Stimulated activated CD4-positive, alpha-beta T cell treated with anti-CD3 and anti-CD28 coated beads, TNF-alpha, amount 100 ng/mL, for 4 hours (primary cell): ENCODE results near the gene P2RX4.
"Not testable (repeated sequence)": the region's sequence is repeated elsewhere in the genome, so short reads cannot be mapped to it uniquely, and the experiment has no call there.

ENCODE experiments used
- DNase-seq, 3 experiments: peaks; one replicate each; pipeline ENCODE4 v3.0.0-alpha.2; 2020; ENCODE audit warnings: low read depth in 3 of 3

P2RX4 gene, protein sequence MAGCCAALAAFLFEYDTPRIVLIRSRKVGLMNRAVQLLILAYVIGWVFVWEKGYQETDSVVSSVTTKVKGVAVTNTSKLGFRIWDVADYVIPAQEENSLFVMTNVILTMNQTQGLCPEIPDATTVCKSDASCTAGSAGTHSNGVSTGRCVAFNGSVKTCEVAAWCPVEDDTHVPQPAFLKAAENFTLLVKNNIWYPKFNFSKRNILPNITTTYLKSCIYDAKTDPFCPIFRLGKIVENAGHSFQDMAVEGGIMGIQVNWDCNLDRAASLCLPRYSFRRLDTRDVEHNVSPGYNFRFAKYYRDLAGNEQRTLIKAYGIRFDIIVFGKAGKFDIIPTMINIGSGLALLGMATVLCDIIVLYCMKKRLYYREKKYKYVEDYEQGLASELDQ

DNA sequence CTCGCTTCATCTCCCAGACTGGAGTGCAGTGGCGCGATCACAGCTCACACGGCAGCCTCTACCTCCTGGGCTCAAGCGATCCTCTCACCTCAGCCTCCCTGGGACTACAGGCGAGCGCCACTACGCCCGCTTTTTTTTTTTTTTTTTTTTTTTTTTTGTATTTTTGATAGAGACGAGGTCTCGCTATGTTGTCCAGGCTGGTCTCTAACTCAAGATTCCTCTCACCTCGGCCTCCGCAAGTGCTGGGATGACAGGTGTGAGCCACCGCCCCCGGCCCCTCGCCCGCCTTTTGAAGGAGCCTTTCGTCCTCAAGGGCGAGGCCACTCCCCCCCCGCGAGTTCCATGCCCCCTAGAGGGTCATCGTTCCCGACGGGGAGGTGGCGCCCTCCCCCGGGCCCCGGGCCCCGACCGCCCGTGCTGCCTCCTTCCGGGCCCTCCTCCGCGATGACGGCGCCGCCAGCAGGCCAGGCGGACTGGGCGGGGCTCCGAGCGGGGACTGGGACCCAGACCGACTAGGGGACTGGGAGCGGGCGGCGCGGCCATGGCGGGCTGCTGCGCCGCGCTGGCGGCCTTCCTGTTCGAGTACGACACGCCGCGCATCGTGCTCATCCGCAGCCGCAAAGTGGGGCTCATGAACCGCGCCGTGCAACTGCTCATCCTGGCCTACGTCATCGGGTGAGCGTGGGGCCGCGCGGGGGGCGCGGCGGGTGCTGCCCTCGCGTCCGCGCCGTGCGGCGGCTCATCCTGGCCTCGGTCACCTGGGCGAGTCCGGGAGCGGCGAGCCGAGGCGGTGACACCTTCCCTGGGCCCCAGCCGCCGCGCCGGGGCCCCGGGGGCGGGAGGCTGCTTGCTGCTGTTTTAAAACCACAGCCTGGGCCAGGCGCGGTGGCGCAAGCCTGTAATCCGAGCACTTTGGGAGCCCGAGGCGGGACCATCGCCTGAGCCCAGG lies at the start of gene P2RX4:
Gene P2RX4, plus strand, starts transcription at position 506 of the 949 bp plus-strand sequence. Its CDS starts 36 bp downstream, at position 542.
- peak; percentile 69 to 79 (median 74) for DNase-seq

DNA sequence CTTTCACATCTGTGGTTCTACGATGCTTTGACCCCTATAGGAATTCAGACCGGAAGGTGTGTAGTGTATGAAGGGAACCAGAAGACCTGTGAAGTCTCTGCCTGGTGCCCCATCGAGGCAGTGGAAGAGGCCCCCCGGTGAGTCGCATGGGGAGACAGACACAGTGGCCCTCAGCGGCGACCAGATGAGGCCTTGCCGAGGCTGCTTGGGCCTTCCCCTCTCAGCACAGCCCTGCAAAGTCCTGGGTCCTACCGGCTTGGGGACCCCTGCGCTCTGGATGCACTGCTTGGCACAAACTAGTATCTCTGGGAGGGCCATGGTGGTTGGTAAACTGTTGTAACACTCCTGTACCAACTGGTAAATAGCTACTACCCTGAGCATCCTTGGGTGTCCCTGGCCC lies 47.5 kb upstream of the P2RX4 start:
- no peak for DNase-seq

DNA sequence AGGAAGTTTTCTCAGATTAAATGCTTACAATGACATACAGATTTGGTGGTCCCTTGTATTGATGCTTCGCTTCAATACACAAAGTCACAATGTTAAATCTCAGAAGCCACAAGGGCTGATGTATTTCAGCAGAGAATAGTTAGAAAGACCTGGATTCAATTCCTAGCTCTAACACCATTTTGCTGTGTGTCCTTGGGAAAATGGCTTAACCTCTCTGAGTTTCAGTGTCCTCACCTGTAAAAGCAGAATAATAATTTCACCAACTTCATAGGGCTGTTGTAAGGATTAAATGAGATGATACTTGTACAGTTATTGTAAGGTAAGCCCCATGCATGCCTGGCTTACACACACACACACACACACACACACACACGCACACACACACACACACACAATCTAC lies 46.9 kb upstream of the P2RX4 start:
- DNase-seq: no peak

DNA sequence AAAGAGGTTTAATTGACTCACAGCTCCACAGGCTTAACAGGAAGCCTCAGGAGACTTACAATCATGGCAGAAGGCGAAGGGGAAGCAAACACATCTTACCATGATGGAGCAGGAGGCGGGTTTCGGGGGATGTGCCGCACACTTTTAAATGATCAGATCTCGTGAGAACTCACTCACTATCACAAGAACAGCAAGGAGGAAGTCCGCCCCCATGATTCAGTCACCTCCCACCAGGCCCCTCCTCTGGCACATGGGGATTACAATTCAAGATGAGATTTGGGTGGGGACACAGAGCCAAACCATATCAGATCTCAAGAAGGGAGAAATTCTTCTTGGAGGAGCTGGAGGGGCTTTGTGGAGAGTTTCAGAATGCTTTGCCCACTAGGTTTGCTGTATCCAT lies 45.1 kb upstream of the P2RX4 start:
- DNase-seq: not testable (repeated sequence)

DNA sequence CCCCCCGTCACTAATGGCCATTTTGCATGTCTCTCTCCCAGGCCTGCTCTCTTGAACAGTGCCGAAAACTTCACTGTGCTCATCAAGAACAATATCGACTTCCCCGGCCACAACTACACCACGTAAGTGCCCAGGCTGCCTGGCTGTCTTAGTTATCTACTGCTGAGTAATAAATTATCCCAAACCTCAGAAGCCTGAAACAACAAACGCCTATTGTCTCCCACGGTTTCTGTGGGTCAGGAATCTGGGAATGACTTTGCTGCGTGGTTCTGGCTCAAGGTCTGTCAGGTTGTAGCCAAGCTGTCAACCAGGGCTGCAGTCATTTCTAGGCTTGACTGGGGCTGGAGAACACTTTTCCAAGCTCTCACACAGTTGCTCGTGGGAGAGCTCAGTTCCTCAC lies 44.6 kb upstream of the P2RX4 start:
- no peak for DNase-seq

DNA sequence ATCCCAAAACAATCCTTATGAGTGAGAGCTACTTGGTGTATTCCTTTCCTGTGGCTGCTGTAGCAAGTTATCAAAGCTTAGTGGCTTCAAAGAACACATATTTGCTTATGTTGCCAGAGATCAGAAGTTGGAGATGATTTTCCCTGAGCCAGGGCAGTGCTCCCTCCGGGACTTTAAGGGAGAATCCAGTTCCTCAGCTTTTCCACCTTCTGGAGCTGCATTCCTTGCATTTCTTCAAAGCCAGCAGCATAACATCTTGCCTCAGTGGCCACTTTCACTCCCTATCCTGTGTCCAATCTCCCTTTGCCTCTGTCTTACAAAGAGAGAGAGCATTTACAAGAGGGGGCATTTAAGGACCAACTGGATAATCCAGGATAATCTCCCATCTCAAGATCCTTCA lies 43.6 kb upstream of the P2RX4 start:
- DNase-seq: no peak

DNA sequence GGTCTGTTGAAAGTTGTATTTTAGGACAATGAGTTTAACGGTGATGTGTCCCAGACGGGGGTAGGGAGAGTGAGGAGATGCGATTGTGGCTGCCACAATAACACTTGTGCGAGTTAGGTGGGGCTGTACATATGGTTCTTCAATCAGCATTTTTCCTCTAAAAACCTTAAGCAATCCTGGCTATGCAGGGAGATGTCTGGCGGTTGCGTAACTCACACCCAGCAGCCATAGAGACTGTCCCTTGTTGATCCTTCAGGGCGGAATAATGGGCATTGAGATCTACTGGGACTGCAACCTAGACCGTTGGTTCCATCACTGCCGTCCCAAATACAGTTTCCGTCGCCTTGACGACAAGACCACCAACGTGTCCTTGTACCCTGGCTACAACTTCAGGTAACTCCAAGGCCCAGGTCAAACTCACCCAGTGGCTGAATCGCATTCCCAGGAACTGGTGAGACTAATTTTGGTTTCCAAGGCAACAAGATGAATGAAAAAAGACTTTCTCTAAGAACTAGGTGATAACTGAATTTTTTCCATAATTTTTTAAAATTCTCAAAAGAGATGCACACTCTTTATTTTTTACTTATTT lies 42.6 kb upstream of the P2RX4 start:
- DNase-seq: no peak

DNA sequence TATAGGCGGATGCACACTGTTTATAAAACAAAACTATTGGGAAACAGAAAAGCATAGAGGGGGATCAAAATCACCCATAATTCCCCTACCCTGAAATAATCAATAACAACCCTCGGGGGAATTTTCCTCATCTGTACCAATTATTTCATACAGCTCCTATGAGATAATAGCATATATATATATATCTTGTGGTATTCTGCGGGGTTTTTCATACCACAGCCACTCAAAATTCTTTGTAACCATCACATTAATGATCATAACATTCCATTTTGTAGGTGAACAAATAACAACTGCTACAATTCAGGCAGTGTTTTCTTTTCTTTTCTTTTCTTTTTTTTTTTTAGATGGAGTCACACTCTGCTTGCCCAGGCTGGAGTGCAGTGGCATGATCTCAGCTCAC lies 42.0 kb upstream of the P2RX4 start:
- no peak for DNase-seq

DNA sequence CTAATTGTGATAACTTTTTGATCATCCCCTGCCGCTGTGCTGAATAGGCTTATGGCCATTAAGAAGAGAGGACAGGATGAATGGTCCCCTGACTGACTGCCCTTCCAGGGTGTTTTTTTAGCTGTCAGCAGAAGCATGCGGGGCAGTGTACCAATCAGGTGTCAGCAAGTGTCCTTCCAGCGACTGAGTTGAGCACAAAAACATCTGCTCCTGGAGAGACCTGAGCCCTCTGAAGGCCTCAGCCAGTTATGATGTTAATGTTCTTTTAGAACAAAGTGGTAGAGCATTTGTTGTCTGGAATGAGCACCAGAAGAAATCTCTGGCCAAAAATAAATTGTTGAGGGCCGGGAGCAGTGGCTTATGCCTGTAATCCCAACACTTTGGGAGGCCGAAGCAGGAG lies 39.8 kb upstream of the P2RX4 start:
- no peak for DNase-seq

DNA sequence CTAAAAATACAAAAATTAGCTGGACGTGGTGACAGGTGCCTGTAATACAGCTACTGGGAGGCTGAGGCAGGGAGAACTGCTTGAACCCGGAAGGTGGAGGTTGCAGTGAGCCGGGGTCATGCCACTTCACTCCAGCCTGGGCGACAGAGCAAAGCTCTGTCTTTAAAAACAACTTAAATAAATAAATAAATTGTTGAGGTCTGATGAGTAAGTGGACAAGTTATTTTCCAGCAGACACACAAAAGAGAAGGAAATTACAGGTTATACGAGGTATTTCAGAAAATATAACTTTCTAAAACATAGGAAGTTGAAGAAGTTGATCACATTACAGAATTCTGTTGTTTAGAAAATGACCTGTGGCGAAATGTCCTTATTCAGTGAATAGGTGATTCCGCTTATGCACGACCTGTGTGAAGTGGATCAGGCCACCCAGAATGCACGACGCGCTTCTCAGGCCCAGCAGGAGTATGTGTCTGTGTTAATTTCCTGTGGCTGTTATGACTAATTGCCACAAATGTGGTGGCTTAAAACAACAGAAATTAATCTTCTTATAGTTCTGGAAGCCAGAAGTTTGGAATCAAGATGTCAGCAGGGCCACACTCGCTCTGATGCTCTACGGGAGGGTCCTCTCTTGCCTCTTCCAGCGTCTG lies 39.2 kb upstream of the P2RX4 start:
- DNase-seq: no peak

DNA sequence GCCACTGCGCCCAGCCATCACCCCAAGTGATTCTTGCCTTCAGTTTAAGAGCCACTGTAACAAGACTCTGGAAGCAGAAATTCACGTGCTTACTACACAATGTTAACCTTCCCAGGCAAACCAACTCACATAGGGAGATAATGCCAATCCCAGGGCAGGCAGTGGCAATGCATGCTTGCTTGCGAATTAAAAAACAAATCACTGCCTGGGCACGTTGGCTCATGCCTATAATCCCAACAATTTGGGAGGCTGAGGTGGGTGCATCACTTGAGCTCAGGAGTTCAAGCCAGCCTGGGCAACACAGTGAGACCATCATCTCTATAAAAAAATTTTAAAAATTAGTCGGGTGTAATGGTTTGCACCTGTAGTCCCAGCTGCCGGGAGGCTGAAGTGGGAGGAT lies 37.8 kb upstream of the P2RX4 start:
- DNase-seq: no peak

DNA sequence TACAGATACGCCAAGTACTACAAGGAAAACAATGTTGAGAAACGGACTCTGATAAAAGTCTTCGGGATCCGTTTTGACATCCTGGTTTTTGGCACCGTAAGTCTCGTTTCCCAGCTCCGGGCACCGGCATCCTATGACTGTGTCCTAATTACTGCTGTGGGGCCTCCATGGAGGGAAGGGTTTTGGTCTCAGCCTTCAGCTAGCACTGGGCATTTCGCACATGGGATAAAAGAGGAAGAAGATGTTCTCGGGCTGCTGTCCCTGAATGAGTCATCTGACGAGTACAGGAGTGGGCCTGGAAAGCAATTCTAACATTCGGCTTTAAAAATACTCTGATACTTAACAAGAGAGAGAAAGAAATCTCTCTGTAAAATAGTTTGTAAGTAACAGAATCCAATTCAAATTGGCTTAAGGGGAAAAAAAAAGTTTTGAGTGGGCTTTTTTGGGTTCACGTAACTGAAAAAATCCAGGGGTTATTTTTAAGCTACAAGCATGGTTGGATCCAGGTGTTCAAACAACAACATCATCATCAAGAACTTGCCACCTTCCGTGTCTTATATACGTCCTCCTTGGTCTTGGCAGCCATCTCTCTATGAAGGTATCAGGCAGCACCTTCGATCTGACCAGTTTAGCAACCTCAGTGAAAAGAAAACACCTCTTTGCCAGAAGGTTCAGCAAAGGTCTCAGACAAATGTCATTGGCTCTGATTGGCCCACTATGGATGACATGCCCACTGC lies 34.4 kb upstream of the P2RX4 start:
- DNase-seq: no peak

DNA sequence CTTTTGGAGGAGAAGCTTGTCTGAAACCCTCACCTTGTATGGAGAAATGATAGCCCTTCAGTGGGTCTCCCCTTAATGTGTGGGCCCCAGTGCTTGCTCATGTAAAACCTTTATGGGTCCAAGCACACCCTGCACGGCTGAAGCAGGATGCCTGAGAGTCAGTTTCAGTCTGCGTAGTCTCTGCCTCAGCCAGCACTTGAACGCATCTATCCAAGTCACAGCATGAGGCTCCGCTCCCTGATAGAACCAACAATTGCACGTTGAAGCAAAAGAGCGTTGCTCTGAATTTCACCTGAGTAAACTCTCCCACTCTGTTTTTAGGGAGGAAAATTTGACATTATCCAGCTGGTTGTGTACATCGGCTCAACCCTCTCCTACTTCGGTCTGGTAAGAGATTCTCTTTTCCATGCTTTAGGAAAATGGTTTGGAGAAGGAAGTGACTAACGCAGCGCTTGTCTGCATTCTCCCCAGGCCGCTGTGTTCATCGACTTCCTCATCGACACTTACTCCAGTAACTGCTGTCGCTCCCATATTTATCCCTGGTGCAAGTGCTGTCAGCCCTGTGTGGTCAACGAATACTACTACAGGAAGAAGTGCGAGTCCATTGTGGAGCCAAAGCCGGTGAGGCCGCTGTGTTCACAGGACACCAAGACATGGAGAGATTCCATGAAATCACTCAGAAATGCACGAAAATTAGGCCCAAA lies 33.0 kb upstream of the P2RX4 start:
- no peak for DNase-seq

DNA sequence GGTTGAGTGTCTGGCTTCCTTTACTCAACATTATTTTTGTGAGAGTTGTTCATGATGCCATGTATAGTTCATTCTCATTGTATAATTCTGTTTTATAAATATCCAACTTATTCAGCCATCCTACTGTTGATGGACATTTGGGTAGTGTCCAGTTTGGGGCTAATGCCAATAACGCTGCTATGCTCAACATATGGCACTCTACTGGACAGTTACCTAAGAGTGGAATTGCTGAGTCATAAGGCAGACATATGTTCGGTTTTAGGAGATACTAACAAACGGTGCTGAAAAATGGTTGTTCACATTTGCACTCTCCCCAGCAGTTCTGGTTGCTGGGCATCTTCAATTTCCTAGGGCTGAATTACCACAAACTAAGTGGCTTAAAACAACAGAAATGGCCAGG lies 28.7 kb upstream of the P2RX4 start:
- DNase-seq: no peak

DNA sequence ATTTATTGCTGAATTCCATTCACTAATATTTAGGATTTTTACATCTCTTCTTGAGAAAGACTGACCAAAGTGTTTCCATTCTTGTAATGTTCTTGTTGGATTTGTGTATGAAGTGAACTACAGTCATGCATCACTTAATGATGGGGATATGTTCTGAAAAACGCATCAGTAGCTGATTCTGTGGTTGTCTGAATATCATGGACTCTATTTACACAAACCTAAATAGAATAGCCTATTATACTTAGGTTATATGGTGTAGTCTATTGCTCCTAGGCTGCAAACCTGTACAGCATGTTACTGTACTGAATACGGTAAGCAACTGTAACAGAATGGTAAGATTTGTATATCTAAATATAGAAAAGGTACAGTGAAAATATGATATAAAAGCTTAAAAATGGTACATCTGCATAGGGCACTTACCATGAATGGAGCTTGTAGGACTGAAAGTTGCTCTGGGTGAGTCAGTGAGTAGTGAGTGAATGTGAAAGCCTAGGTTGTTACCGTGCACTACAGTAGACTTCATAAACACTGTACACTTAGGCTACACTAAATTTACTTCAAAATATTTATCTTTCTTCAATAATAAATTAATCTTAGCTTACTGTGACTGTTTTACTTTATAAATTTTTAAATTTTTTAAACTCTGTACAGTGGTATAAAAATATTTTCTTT lies 27.6 kb upstream of the P2RX4 start:
- no peak for DNase-seq

DNA sequence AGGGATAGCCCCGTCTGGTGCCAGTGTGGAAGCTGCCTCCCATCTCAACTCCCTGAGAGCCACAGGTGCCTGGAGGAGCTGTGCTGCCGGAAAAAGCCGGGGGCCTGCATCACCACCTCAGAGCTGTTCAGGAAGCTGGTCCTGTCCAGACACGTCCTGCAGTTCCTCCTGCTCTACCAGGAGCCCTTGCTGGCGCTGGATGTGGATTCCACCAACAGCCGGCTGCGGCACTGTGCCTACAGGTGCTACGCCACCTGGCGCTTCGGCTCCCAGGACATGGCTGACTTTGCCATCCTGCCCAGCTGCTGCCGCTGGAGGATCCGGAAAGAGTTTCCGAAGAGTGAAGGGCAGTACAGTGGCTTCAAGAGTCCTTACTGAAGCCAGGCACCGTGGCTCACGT lies 25.5 kb upstream of the P2RX4 start:
- no peak for DNase-seq

DNA sequence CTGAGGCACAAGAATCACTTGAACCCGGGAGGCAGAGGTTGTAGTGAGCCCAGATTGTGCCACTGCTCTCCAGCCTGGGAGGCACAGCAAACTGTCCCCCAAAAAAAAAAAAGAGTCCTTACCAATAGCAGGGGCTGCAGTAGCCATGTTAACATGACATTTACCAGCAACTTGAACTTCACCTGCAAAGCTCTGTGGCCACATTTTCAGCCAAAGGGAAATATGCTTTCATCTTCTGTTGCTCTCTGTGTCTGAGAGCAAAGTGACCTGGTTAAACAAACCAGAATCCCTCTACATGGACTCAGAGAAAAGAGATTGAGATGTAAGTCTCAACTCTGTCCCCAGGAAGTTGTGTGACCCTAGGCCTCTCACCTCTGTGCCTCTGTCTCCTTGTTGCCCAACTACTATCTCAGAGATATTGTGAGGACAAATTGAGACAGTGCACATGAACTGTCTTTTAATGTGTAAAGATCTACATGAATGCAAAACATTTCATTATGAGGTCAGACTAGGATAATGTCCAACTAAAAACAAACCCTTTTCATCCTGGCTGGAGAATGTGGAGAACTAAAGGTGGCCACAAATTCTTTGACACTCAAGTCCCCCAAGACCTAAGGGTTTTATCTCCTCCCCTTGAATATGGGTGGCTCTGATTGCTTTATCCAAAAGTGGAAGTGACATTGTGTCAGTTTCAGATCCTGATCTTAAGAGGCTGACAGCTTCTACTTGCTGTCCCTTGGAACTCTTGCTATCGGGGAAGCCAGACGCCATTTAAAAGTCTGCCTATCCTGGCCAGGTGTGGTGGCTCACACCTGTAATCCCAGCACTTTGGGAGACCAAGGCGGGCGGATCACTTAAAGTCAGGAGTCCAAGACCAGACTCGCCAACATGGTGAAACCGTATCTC lies 24.7 kb upstream of the P2RX4 start:
- DNase-seq: no peak

DNA sequence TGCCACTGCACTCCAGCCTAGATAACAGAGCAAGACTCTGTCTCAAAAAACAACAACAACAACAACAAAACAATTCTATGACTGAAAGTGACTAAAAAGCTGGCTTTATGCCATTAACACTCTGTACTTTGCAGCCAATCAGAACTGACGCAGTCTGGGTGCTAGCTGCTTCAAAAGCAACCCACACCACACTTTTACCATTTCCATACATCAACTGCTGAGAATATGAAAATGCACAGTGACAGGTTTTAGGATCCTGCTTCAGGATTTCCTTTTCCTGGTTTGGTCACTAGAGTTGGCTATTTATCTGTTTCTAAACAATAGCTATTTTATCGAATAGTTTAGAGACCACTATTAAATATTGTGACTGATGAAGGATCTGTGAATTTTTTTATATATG lies 23.1 kb upstream of the P2RX4 start:
- no peak for DNase-seq

DNA sequence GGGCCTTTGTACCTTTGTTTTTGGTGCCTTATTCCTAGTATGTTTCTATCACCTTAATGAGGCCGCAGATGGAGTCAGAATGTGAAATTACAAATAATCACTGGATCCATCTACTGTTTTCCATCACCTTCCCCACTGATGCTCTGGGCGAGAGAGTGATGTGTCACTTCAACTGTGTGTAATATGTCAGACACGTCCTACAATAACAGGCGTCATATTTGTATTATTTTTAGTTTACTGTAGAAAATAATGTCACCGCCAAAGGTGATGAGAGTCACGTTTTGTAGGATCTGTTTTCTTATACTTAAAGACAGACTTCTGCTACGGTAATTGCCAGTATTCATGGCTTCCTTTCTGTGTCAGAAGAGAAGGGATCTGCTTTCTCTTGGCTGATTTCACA lies 22.4 kb upstream of the P2RX4 start:
- no peak for DNase-seq
